HG03095 (cell line): ENCODE data around the gene TSEN54.
A peak's percentile ranks its signal among the peaks of the same experiment; 100 is the strongest.

Experiments used
- ATAC-seq: cut with Tn5 transposase; IDR thresholded peaks from one replicate; pipeline ENCODE4 v1.9.1; 2021; ENCODE audit warnings: moderate library complexity; ENCODE audit not compliant: unreplicated experiment

Gene TSEN54

GRCh38 chr17:75561927-75562603, 45.7 kb downstream of the TSEN54 start:
- no peak for ATAC-seq

- ATAC-seq = no peak
These were observed 46.9 kb downstream of the TSEN54 start for GRCh38 chr17:75563063-75563758.

GRCh38 chr17:75564195-75564594, 47.9 kb downstream of the TSEN54 start:
- no peak for ATAC-seq

GRCh38 chr17:75565066-75565465, 48.7 kb downstream of the TSEN54 start:
- ATAC-seq = no peak

GRCh38 chr17:75565618-75566017, 49.3 kb downstream of the TSEN54 start:
- no peak for ATAC-seq

GRCh38 chr17:75566416-75566815, 50.1 kb downstream of the TSEN54 start:
- no peak for ATAC-seq

- no peak for ATAC-seq
These were observed 50.5 kb downstream of the TSEN54 start for GRCh38 chr17:75566834-75567233.

GRCh38 chr17:75568412-75569255, 52.3 kb downstream of the TSEN54 start:
- ATAC-seq = no peak

- ATAC-seq = no peak
These were observed 53.8 kb downstream of the TSEN54 start for GRCh38 chr17:75570034-75570676.

GRCh38 chr17:75570772-75571171, 54.4 kb downstream of the TSEN54 start:
- ATAC-seq = no peak

GRCh38 chr17:75571197-75571884, 55.0 kb downstream of the TSEN54 start:
- peak; percentile 71 for ATAC-seq

GRCh38 chr17:75571885-75572215, 55.5 kb downstream of the TSEN54 start:
- ATAC-seq = no peak

GRCh38 chr17:75572713-75573539, 56.6 kb downstream of the TSEN54 start:
- ATAC-seq = no peak

GRCh38 chr17:75573540-75573957, 57.2 kb downstream of the TSEN54 start:
- no peak for ATAC-seq

- ATAC-seq = no peak
These were observed 57.7 kb downstream of the TSEN54 start for GRCh38 chr17:75573994-75574393.
